NCI-H146 (cell line): ENCODE data around the gene CRMP1.

ENCODE experiments used
- DNase-seq: peaks from one replicate; lab custom pipeline; 2025; lab: John Stamatoyannopoulos, UW

Gene CRMP1

DNA sequence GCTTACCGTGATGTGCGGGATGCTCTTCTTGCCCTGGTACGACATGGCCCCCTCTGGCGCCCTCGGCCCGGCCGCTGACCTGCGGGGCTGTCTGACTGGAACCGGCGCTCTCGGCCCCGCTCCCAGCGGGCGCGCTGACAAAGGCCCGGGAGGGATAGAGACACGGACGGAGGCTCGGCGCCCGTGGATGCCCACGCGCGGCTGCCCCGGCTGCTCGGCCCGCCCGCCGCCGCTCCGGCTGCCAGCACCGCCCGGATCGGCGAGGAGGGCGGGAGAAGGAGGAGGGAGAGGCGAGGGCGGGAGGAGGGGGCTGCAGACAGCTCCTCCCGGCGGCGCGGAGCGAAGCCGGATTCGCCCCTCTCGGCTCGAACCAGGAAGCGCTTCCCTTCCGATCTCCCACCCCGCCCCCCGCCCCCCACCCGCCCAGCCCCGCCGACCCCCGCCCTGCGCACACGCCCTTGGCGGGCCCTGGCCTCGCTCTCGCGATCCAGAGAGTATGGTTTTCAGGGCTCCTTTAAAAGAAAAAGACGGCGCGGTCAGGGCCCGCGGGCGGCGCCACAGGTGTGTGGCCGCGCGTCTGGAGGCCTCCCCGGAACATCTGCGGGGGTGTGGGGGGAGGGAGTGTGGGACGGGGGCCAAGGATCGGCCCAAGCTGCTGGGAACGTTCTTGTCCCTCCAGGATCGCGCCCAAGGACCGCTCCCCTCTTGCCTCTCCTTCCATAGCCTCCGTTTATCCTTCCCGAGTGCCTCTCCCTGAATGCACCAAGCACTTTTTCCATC is 4.5 kb downstream of the CRMP1 start:
- peak; percentile 91 for DNase-seq

- DNase-seq: peak; percentile 75
Observed at GRCh38 chr4:5887361-5888221, 5.3 kb downstream of the CRMP1 start.

DNA sequence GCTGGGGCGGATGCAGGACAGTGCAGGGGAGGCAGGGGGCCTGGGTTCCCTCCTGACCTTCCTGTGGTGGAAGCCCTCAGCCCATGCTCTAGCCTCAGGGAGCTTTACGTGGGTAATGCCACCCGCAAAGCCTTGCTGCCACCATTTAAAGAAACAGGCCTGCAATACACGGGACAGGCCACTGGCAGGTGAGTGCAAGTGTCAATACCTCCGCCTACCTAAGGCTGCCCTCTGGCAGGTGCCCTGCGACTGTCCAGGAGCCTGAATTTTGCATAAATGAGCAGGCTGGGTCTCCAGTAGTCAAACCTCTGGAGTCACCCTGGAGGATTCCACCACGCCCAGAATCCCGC is 5.9 kb downstream of the CRMP1 start:
- no peak for DNase-seq

DNA sequence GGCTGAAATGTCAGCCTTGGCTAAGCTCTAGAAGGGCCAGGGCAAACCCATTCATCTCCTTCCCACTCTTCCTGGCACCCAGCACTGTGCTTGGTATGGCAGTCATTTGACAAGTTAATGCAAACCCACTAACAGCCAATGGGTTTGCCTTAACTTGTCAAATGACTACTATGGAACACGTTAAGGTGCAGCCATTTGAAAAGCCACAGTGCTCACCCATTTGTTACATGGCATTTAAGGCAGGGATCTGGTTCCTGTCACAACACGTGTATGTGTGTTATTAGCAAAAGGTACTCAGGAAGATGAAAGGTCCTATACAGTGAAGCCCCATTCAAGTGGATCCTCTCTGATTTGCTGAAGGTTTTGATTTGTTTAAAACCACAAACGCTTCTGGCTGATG is 7.2 kb downstream of the CRMP1 start:
- DNase-seq: no peak

GRCh38 chr4:5884796-5885195 is 8.1 kb downstream of the CRMP1 start:
- DNase-seq: no peak

- no peak for DNase-seq
Observed at GRCh38 chr4:5883916-5884315, 9.0 kb downstream of the CRMP1 start.

DNA sequence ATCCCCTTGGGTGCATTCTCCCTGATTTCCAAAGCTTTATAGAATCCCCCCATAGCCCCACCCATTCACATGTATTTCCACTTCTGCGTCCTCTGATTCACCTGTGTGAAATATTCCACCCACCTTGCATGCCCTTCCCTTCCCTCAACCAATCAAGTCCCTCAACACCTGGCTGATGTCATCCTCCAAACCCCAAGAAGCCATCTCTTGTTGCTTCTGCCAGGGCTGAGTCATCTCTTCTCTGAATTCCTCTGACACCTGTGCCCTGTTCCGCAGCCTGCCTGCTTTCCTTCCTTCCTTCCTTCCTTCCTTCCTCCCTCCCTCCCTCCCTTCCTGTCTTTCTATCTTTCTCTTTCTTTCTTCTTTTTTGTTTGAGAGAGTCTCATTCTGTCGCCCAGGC is 9.9 kb downstream of the CRMP1 start:
- DNase-seq: no peak

GRCh38 chr4:5881340-5881739 is 11.5 kb downstream of the CRMP1 start:
- DNase-seq: no peak

DNA sequence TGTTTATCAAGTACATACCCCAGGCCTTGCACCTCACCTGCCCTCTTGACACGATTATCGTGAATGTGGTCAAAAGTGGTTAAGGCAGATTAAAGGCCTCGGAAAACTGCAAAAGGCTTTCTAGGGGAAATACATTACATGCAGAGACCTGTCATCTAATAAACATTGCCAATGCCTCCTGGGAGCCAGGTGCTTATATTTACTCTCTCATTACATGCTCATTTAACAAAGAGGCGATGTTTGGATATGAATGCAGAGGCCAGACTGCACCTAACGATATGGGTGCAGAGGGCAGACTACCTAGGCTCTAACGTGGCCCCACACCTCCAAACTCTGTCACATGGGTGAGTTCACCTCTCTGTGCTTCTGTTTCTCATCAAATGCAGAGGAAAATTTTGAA is 14.5 kb downstream of the CRMP1 start:
- DNase-seq: peak; percentile 80

DNA sequence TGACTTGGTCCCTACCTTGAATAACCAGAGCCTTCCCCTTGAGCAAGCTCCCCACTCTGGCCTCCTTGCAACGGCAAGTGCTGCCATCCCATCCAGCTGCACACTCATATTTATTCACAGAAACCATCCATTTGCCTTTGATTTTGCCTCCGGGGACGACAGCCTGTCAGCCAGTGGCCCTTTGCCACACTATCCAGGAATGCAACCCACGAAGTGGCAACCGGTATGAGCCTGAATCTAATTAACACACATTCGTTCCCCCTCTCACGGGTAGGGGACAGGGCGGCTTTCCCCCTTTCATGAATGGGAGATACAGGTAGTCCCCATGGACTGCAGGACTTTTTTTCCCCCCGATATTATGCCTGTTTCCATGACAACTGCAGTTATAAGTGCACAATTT is 15.5 kb downstream of the CRMP1 start:
- DNase-seq: no peak

- peak; percentile 44 for DNase-seq
Observed at GRCh38 chr4:5874811-5875449, 18.0 kb downstream of the CRMP1 start.

DNA sequence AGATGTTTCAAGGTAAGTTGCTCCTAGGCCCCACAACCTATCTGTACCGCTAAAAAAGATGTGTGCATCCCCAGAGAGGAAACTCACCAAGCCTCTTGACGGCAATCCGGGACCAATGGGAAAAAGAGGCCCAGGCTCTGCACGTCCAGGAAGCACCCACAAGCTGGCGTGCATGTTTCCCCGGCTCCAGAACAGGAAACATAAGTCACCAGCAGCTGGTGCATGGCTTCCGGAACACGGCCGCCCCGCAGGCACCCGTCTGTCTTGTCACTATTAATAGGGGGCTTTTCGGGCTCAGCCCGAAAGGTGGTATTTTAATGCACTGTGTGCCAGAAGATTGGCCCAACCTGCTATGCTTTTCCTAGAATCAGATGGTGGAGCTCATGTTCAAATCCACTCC is 22.2 kb downstream of the CRMP1 start:
- no peak for DNase-seq

- DNase-seq: no peak
Observed at GRCh38 chr4:5869966-5870619, 22.8 kb downstream of the CRMP1 start.

DNA sequence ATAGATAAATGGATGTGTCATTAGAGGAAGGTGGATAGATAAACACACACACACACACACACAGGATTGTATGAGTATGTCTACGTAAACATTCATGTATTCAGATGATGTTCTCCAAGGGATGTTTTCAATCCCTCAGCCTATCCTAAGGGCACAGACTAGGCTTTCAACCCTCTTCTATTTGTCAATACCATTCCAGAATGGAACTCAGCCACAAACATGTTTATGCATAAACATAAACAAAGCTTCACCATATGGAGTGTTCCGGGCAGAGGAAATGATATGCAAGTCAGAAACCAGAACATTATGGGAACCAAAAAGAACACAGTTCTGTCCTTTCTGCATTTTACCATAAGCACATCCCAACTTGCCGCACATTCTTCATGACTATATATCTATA is 25.0 kb downstream of the CRMP1 start:
- DNase-seq: no peak

DNA sequence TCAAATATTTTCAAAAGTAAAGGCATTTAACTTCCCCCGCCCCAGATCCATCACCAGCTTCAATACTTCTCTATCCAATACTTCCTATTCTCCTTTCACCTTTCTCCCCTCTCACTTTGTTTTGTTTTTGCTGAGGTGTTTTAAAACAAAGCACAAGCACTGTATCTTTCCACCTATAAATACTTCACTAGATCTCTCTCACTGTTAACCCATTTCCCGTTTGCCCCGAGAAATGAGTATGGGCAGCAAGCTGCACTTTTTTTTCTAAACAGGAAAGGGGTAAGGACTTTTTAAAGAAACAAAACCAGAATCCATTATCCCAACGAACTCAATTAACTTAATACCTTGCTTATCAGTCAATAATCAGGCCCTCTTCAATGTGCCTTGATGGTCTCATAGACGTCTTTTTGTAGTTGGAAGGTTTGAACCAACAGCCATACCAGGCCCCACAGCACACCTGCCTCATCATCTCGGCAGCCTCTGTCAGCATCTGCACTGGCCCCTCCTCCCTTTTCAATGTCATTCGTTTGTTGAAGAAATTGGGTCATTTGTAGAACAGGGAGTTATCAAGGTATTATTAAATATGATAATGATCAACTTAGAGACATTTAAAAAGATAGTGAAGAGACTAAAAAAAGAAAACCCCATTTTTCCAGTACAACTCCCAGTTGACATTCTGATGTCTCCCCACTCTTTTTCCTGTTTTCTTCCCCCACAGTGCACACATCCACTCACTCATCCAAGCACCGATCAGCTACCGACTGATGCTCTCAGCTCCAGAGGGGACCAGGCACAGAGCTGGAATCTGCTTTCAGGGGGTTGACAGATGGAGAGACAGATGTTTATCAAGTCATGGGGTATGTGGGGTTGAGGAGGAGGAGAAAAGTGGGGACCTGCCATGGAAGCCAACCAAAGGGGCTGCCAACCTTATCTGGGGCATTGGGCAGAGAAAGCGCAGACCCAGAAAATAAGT is 25.8 kb downstream of the CRMP1 start:
- no peak for DNase-seq

DNA sequence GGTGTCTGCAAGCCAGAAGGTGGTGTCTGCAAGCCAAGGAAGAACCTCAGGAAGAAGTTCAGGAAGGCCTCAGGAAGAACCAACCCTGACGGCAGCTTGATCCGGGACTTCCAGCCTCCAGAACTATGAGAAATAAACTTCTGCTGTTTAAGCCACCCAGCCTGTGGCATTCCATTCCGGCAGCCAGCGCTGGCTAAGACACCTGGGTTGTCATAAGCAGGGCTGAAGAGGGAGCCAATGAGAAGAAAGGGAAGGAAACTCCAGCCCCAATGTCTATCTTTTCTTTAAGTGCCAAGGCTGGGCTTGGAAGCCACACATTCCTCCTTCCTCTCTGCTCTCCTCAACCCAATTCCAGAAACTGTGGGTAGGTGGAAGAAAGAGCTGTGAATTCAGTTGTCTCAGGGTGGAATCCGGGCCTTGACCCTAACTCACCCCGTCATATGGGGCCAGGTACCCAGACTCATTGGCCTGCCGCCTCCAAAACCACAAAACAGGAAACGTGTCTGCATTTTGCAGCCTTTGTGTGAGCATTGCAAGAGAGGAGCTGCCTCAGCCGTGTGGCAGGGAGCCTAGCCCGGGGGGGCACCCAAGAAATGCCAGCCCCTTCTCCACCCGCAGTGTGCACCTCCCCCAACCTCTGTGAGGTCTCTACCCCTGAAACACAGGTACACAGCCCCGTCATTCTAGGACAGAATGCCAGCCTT is 26.8 kb downstream of the CRMP1 start:
- no peak for DNase-seq

- no peak for DNase-seq
Observed at GRCh38 chr4:5863461-5864113, 29.3 kb downstream of the CRMP1 start.

- no peak for DNase-seq
Observed at GRCh38 chr4:5858020-5858769, 34.7 kb downstream of the CRMP1 start.

DNA sequence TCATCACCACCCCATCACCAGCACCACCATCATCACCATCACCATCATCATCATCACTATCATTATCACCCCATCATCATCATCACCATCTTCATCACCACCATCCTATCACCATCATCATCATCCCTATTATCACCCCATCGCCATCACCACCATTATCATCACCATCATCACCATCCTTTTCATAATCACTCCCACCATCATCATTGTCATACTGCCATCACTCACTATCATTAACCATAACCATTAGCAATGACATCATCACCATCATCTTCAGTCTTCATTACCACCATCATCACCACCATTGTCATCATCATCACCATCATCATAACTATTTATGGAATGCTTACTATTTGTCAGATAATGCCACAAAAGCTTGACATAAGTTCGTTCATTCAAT is 35.7 kb downstream of the CRMP1 start:
- DNase-seq: no peak
